Spleen (tissue), 11 donors: Measurements from ENCODE around the gene ADAMTS12. TPM values are rescaled to one million over a fixed set of nuclear protein-coding genes. Genes with fewer than 3 reads are reported as not detected.

Experiments used
- DNase-seq: peaks from one replicate; pipeline ENCODE4 v3.0.0-alpha.2; 2020
- H3K27ac ChIP-seq, 8 donors: fragments of 200-600 bp; sonication (generic) in 7 of 8; 1 replicate in 4 of 8; 2 replicates in 4 of 8; pipeline versions ENCODE4 v1.5.0 to v1.8.0; 2016 to 2021; ENCODE audit warnings: inconsistent platforms in 4 of 8, mild to moderate bottlenecking in 4 of 8, moderate library complexity in 1 of 8
- H3K27me3 ChIP-seq, 7 donors: fragments of 200-600 bp; sonication (generic) in 6 of 7; replicated peaks in 1 of 7; 1 replicate in 4 of 7; 2 replicates in 3 of 7; pipeline versions ENCODE4 v1.5.0 to v1.8.0; 2016 to 2021; ENCODE audit warnings: inconsistent platforms in 3 of 7, mild to moderate bottlenecking in 1 of 7
- H3K36me3 ChIP-seq, 6 donors: fragments of 200-600 bp; sonication (generic) in 5 of 6; 1 replicate in 4 of 6; 2 replicates in 2 of 6; pipeline versions ENCODE4 v1.5.0 to v1.8.0; 2016 to 2021; ENCODE audit warnings: inconsistent platforms in 2 of 6
- H3K4me1 ChIP-seq, 6 donors: fragments of 200-600 bp; sonication (generic) in 5 of 6; 1 replicate in 3 of 6; 2 replicates in 3 of 6; pipeline versions ENCODE4 v1.5.0 to v1.8.0; 2016 to 2021; ENCODE audit warnings: inconsistent platforms in 3 of 6
- H3K4me3 ChIP-seq, 8 donors: fragments of 200-600 bp; sonication (generic) in 7 of 8; 1 replicate in 4 of 8; 2 replicates in 4 of 8; pipeline versions ENCODE4 v1.5.0 to v1.8.0; 2016 to 2021; ENCODE audit warnings: inconsistent platforms in 4 of 8, mild to moderate bottlenecking in 4 of 8, moderate library complexity in 2 of 8
- H3K9me3 ChIP-seq, 8 donors: fragments of 200-600 bp; sonication (generic) in 7 of 8; 1 replicate in 4 of 8; 2 replicates in 4 of 8; pipeline versions ENCODE4 v1.5.0 to v1.8.0; 2016 to 2021; ENCODE audit warnings: inconsistent platforms in 4 of 8
- POLR2A ChIP-seq, 3 donors: fragments of 450-650 bp; IDR thresholded peaks; one replicate each; pipeline ENCODE4 v1.5.1; 2017; ENCODE audit warnings: antibody characterized with exemption in 3 of 3, mild to moderate bottlenecking in 1 of 3
- POLR2AphosphoS5 ChIP-seq, 3 donors: sonication (generic); formaldehyde crosslinking; IDR thresholded peaks; one replicate each; pipeline ENCODE4 v1.5.1; 2017; ENCODE audit warnings: antibody characterized with exemption in 3 of 3
- WGBS, 5 donors: extraction: QIAGEN DNeasy Blood & Tissue Kit in 3 of 5; methylation state at CpG; one replicate each; pipeline versions ENCODE4 v1.1.5 to v1.1.7; 2013 to 2018; 5-methylcytosine and 5-hydroxymethylcytosine counted together
- intact Hi-C: fragments of 100-400 bp; cut with DNase I; formaldehyde crosslinking; loops from one replicate; pipeline ENCODE4 v1.15.0; 2023; ENCODE audit warnings: low total_unique reads
- polyA plus RNA-seq, 3 donors: library from polyadenylated mRNA; stranded (reverse); fragments of 200-250 nt; gene quantifications; one replicate each; pipeline ENCODE4 v1.2.1, GENCODE V29; 2013
- total RNA-seq, 7 donors: library from RNA; depleted of rRNA in 3 of 7; stranded (reverse); fragments of >200 nt in 3 of 7; fragmentation: NEBNext Ultra II Directional in 4 of 7; extraction: Animal tissue kit (Norgen Biotek cat#: 25700) in 4 of 7; gene quantifications; one replicate each; pipeline versions ENCODE4 v1.1.0 to v1.2.1, GENCODE V29; 2016 to 2021
- TF ChIP-seq, protein P1 (sequence below), 11 experiments: fragments of 200-600 bp in 7 of 11; fragments of 450-650 bp in 4 of 11; sonication (generic) in 4 of 11; IDR thresholded peaks in 8 of 11; conservative IDR thresholded peaks in 3 of 11; 1 replicate in 7 of 11; 2 replicates in 4 of 11; pipeline versions ENCODE4 v1.4.0 to v1.8.0; 2016 to 2021; ENCODE audit warnings: antibody characterized with exemption in 11 of 11, inconsistent platforms in 4 of 11, mild to moderate bottlenecking in 1 of 11
- donor health status: healthy with polysubstance abuse.
- donor health status: DM: no; HTN: no; CAD: no; lungs with moderate emphysema.
- donor health status: DM: no; HTN: no; CAD: no.
- donor health status: Bipolar disorder and iron deficiency.
- donor health status: healthy.
- donor health status: DM: no; HTN: no; CAD: no.
- donor health status: DM: yes; HTN: yes; CAD: no.

The ADAMTS12 gene
- total and polyA plus RNA-seq, 10 donors = 0.07 to 4.3 (median 1.4) TPM

DNA sequence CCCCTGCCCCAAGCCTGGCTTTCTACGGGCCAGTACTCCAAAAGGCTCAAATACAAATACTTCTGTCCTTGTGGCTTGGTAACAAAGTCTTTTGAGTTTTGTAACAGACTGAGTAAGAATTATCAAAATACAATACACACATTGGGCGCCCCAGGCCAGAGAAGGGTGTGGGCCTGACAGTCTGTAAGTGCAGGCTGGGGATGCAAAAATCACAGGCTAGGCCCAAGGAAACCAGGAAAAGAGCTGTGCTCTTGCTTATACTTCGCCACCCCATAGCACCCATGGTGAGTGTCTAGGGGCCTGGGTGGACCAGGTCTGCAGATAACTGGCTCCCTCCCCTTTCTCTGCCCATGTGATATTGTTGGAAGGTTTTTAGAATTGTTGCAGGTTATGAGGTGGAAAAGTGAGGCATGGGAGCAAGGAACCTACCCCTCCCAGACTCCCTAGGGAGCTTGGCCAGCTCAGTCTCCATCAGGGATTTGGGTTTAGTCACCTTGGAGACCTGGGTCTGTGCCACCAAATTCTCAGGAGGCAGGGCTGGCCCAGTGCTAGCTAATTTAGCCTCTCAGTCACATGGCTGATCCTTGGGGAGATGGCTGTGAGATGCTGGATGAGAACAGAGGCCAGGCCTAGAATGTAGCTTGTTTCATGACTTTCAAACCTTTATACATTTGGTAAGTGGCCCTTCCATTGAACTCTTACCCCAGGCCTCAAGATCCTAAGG, 378.2 kb downstream of the ADAMTS12 start:
- Histone ChIP-seq H3K4me1 (no peaks in the 10 kb centered on the region), H3K27ac (no peak overlapping the region), H3K36me3 (no peaks in the 10 kb centered on the region), H3K9me3 (peaks cover 0 to 1% (median 0%) of the 10 kb centered on the region in 8 donors), H3K4me3 (no peak overlapping the region), H3K27me3 (no peaks in the 10 kb centered on the region)
- DNase-seq = no peak
- intact Hi-C loops = no loop called here
- TF ChIP-seq POLR2A (IDR thresholded peaks at IDR 0.05) (no peak), POLR2AphosphoS5 (IDR thresholded peaks at IDR 0.05) (no peak)
- TF ChIP-seq, protein P1, sequence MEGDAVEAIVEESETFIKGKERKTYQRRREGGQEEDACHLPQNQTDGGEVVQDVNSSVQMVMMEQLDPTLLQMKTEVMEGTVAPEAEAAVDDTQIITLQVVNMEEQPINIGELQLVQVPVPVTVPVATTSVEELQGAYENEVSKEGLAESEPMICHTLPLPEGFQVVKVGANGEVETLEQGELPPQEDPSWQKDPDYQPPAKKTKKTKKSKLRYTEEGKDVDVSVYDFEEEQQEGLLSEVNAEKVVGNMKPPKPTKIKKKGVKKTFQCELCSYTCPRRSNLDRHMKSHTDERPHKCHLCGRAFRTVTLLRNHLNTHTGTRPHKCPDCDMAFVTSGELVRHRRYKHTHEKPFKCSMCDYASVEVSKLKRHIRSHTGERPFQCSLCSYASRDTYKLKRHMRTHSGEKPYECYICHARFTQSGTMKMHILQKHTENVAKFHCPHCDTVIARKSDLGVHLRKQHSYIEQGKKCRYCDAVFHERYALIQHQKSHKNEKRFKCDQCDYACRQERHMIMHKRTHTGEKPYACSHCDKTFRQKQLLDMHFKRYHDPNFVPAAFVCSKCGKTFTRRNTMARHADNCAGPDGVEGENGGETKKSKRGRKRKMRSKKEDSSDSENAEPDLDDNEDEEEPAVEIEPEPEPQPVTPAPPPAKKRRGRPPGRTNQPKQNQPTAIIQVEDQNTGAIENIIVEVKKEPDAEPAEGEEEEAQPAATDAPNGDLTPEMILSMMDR (IDR thresholded peaks at IDR 0.05 in 8 of 11, conservative IDR thresholded peaks at IDR 0.05 in 3 of 11) = no peak
- WGBS, 5 donors = 64 to 91% (median 76%) methylated on average over 3 of the region's 3 CpGs

DNA sequence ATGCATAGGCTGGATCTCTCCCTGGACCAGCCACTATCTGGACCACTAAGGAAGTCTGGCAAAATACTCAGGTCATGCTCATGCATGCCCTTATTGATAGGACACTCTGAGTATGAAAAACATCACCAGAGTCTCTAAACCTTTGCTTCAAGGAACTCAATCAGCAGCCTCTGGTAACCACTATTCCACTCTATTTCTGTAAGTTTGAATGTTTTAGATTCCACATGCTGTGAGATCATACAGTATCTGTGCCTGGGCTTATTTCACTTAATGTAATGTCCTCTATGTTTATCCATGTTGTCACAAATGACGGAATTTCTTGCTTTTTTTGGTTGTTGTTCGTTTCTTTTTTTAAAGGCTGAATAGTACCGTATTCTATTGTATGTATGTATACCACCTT, 382.8 kb downstream of the ADAMTS12 start:
- Histone ChIP-seq H3K9me3 (no peaks in the 10 kb centered on the region), H3K36me3 (no peaks in the 10 kb centered on the region), H3K4me1 (no peaks in the 10 kb centered on the region), H3K4me3 (no peak overlapping the region), H3K27me3 (no peaks in the 10 kb centered on the region), H3K27ac (no peak overlapping the region)
- no peak for DNase-seq
- TF ChIP-seq POLR2A (IDR thresholded peaks at IDR 0.05) (no peak), POLR2AphosphoS5 (IDR thresholded peaks at IDR 0.05) (no peak)
- TF ChIP-seq, protein P1 (IDR thresholded peaks at IDR 0.05 in 8 of 11, conservative IDR thresholded peaks at IDR 0.05 in 3 of 11) = no peak
- intact Hi-C loops = no loop called here
- WGBS, 5 donors = 87 to 95% (median 90%) methylated on average over 3 of the region's 3 CpGs

DNA sequence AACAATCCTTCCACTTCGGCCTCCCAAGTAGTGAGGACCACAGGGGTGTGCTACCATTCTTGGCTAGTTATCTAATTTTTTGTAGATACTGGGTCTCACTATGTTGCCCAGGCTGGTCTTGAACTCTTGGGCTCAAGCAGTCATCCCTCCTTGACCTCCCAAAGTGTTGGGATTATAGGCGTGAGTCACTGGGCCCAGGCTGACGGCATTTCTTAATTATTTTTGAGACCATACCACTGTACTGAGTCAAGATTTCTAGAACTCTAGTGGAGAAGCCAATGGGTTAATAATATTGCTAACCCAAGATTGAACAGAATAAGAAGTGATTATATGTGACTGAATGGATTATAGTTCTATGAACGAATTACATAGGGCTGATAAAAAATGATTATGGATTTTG, 384.4 kb downstream of the ADAMTS12 start:
- TF ChIP-seq, protein P1 (IDR thresholded peaks at IDR 0.05 in 8 of 11, conservative IDR thresholded peaks at IDR 0.05 in 3 of 11) = no peak
- TF ChIP-seq POLR2AphosphoS5 (IDR thresholded peaks at IDR 0.05) = no peak
- TF ChIP-seq POLR2A (IDR thresholded peaks at IDR 0.05) = no peak
- DNase-seq = no peak
- WGBS, 5 donors = 80 to 92% (median 86%) methylated on average over 4 of the region's 4 CpGs
- no peaks in the 10 kb centered on the region for H3K4me1 ChIP-seq
- H3K4me3 ChIP-seq = no peak overlapping the region
- no peaks in the 10 kb centered on the region for H3K36me3 ChIP-seq
- H3K9me3 ChIP-seq = no peaks in the 10 kb centered on the region
- no peak overlapping the region for H3K27ac ChIP-seq
- intact Hi-C loops = no loop called here
- H3K27me3 ChIP-seq = no peaks in the 10 kb centered on the region

DNA sequence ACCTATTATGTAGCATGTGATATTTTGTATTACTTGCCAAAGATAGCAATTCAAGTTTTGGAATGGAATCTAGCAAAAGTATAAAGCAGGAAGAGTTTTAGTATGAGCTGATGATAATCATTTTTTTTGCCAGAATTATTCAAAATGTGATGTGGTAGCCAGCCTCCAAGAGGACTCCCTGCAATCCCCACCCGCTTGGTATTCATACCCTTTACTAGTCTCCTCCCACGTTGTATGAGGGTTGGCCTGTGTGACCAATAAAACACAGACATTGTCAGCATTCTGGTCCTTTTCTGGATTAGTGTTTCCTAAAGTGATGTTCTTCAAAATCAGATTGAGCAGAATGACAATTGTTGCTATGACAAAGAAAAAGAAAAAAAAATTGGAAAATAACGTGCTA, 387.2 kb downstream of the ADAMTS12 start:
- TF ChIP-seq, protein P1 (IDR thresholded peaks at IDR 0.05 in 8 of 11, conservative IDR thresholded peaks at IDR 0.05 in 3 of 11) = no peak
- TF ChIP-seq POLR2A (IDR thresholded peaks at IDR 0.05) (no peak), POLR2AphosphoS5 (IDR thresholded peaks at IDR 0.05) (no peak)
- no peaks in the 10 kb centered on the region for H3K36me3 ChIP-seq
- intact Hi-C loops = no loop called here
- H3K9me3 ChIP-seq = no peaks in the 10 kb centered on the region
- no peaks in the 10 kb centered on the region for H3K4me1 ChIP-seq
- WGBS, 5 donors = 74 to 90% (median 82%) methylated on average over 3 of the region's 3 CpGs
- no peaks in the 10 kb centered on the region for H3K27me3 ChIP-seq
- H3K4me3 ChIP-seq = no peak overlapping the region
- no peak overlapping the region for H3K27ac ChIP-seq
- DNase-seq = no peak
